ENCODE measurements around the gene ADAD2.

GRCh38 chr16:84232969-84233368, 42.0 kb downstream of the ADAD2 start:
- no peak for TF ChIP-seq CTCF (conservative IDR thresholded peaks at IDR 0.05)
- TF ChIP-seq EZH2 (IDR thresholded peaks at IDR 0.05; ENCODE audit: low read depth) = no peak
